Activated naive CD4-positive, alpha-beta T cell treated with anti-CD3 and anti-CD28 coated beads, Interleukin-2, amount 10 ng/mL, durations not matched to agents 7 days and 5 days (primary cell): ENCODE results near the gene ARHGEF4.
"Not testable (repeated sequence)": the region's sequence is repeated elsewhere in the genome, so short reads cannot be mapped to it uniquely, and the experiment has no call there.

Experiments used
- CTCF ChIA-PET: fragments of 350-600 bp; sonication (Branson Sonifier 250); formaldehyde crosslinking; loops from one replicate; lab custom pipeline; 2021; ENCODE audit warnings: antibody characterized with exemption; lab: Charles Lee
- DNase-seq: peaks from one replicate; pipeline ENCODE4 v3.0.0-alpha.2; 2020
- H3K27ac Mint-ChIP-seq: one replicate; pipeline ENCODE4 v1.8.0; 2021; ENCODE audit warnings: mild to moderate bottlenecking, moderate library complexity, mixed read lengths
- H3K27me3 Mint-ChIP-seq: one replicate; pipeline ENCODE4 v1.8.0; 2021; ENCODE audit warnings: mild to moderate bottlenecking, mixed read lengths
- H3K36me3 Mint-ChIP-seq: one replicate; pipeline ENCODE4 v1.8.0; 2021; ENCODE audit warnings: mixed read lengths
- H3K4me1 Mint-ChIP-seq: one replicate; pipeline ENCODE4 v1.8.0; 2021; ENCODE audit warnings: mixed read lengths
- H3K4me3 Mint-ChIP-seq: one replicate; pipeline ENCODE4 v1.8.0; 2021; ENCODE audit warnings: mild to moderate bottlenecking, moderate library complexity, mixed read lengths
- H3K9me3 Mint-ChIP-seq: one replicate; pipeline ENCODE4 v1.8.0; 2021; ENCODE audit warnings: mixed read lengths

Gene ARHGEF4

DNA sequence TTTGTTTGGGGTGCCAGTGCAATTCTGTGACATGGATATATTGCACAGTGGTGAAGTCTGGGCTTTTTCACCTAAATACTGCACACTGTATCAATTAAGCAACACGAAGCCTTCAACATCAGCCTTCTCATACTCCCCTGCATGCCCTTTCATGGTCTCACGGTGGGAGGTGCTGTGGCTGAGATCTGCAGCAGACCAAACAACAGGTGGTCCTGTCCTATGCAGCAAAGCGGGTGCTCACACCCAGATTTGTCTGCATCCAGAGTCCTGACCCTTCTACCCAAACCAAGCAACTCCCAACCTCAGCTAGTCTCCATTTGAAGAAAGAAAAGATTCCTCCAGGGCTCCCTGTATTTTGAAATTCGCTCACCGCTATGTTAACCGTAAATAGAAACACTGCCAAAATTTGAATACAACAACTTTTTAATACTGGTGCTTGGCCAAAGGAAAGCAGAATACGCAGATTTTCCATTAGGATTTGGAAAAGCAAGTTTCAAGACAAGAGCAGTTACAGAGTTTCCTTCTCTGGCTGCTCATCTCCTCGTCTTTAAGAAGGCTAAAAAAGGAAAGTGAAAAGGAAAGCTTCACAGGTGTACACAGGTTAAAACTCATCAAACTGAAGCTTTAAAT, 221.6 kb downstream of the ARHGEF4 start:
- CTCF ChIA-PET, result no interaction called here
- no peak overlapping the region for H3K27ac Mint-ChIP-seq
- H3K36me3 Mint-ChIP-seq, result peaks cover 47% of the 10 kb centered on the region

DNA sequence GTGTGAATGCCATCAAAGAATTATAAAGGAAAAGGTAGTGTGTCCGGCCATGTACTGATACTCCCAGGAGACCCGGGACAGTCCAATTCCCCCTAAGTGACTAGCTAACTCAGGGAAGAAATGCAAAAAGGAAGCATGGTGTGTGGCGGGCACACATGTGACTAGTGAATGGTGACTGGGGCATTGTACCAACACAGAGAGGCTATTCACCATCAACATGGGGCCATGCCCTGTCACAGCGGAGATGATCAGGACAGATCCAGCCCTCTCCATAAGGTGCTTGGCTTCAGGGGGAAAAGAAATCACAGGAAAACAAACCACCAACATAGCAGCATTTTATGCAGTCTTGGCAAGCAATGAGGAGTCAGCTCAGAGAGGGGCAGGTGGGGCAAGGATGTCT, 222.2 kb downstream of the ARHGEF4 start:
- Mint-ChIP-seq H3K4me1 (peaks cover 5% of the 10 kb centered on the region), H3K27me3 (no peaks in the 10 kb centered on the region), H3K4me3 (no peak overlapping the region), H3K9me3 (no peaks in the 10 kb centered on the region), H3K36me3 (peaks cover 48% of the 10 kb centered on the region), H3K27ac (no peak overlapping the region)
- CTCF ChIA-PET, result no interaction called here
- no peak for DNase-seq

More for the DNA sequence above, 221.6 kb downstream of the ARHGEF4 start:
- Mint-ChIP-seq H3K4me3 (no peak overlapping the region), H3K9me3 (no peaks in the 10 kb centered on the region), H3K4me1 (peaks cover 5% of the 10 kb centered on the region), H3K27me3 (no peaks in the 10 kb centered on the region)
- no peak for DNase-seq

DNA sequence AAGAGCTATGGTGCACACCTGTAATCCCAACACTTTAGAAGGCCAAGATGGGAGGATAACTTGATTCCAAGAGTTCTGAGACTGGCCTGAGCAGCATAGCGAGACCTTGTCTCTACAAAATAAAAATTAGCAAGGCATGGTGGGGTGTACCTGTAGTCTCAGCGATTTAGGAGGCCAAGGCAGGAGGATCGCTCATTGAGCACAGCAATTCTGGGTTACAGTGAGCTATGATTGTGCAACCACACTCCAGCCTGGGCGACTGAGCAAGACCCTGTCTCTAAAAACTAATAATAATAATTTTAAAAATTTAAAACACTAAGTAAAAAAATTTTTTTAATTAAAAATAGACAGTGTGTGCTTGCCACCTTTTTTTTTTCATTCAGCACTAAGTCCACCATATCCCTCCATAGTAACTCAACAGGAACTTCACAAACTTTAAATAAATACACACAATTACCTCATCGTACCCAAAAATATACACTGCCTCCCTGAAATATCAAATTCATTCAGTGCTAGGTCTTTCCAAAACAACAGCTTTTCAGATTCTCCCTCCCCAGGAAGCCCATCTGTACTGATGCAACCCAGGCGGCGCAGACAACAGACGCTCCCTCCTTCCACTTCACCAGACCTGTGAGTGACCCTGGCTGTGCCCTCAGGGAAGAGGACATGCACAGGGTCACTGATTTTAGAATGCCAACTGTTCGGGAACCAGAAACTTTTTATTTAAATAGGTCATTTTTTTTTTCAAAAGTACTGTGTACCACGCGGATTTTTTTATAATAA, 227.0 kb downstream of the ARHGEF4 start:
- no peak for DNase-seq
- H3K27ac Mint-ChIP-seq, result no peak overlapping the region
- H3K36me3 Mint-ChIP-seq, result peaks cover 37% of the 10 kb centered on the region
- no peak overlapping the region for H3K4me3 Mint-ChIP-seq
- CTCF ChIA-PET, result no interaction called here
- no peaks in the 10 kb centered on the region for H3K27me3 Mint-ChIP-seq
- H3K9me3 Mint-ChIP-seq, result no peaks in the 10 kb centered on the region
- peaks cover 5% of the 10 kb centered on the region for H3K4me1 Mint-ChIP-seq

DNA sequence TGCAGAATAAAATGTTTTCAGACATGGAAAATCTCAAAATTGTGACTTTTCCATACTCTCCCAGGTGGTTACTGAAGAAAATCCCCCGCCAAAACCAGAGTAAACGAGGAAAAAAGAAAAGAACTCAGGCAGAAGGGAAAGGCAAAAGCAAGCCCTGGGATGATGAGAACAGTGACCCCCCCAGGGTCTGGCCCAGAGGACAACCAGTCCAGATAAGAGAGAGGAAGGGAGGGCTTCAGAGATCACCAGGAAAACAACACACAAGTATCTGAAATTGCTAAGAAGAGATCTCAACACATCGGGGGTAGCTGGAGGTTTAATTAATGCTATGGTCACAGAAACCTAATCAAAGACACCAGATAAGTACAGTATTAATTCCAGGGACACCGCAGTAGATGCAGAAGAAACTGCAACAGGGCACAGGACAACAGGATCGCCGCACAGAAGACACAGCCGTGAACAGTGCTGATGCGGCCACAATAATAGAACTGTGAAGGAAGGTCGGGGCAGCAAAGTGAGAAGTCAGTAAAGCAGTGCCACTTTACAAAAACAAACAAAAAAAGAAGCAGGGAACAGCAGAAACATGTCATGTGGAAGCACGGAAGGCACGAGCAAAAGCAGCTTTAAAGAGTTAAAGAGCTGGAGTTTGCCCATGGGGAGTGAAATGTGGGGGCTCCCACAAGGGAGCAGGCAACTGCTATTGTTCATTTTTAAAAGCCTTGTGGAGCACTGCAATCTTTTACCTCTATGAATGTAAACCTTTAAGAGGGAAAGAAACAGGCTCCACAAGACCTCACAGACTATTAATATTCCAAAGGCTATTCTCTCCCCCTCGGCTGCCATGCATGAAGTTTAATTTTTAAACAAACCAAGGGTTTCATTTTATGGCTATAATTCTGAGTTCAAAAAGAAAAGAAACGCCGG, 228.1 kb downstream of the ARHGEF4 start:
- no peak for DNase-seq
- no peaks in the 10 kb centered on the region for H3K27me3 Mint-ChIP-seq
- H3K9me3 Mint-ChIP-seq, result no peaks in the 10 kb centered on the region
- peaks cover 40% of the 10 kb centered on the region for H3K36me3 Mint-ChIP-seq
- peaks cover 5% of the 10 kb centered on the region for H3K4me1 Mint-ChIP-seq
- CTCF ChIA-PET, result no interaction called here
- no peak overlapping the region for H3K4me3 Mint-ChIP-seq
- peak overlapping the region; percentile 58 for H3K27ac Mint-ChIP-seq

DNA sequence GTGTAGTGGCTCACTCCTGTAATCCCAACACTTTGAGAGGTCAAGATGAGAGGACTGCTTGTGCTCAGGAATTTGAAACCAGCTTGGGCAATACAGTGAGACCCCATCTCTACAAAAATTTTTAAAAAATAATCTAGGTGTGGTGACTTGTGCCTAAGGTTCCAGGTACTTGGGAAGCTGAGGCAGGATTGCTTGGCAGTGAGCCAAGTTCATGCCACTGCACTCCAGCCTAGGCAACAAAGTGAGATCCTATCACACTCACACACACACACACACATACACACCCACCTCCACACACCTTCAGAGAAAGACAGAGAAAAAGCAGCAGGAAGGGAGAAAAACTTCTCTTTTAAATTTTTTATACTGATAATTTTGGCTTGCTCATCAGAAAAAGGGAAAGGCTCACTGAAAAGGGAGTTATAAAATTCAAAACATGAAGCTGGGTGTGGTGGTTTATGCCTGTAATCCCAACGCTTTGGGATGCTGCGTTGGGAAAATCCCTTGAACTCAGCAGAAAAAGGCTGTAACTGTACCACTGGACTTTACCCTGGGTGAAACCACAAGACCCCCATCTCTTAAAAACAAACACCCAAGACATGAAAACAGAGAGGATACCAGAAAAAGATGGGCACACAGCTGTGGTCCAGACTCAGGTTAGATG, 230.9 kb downstream of the ARHGEF4 start:
- Mint-ChIP-seq H3K4me1 (no peaks in the 10 kb centered on the region), H3K27me3 (no peaks in the 10 kb centered on the region), H3K4me3 (no peak overlapping the region), H3K36me3 (peaks cover 44% of the 10 kb centered on the region), H3K27ac (no peak overlapping the region), H3K9me3 (no peaks in the 10 kb centered on the region)
- CTCF ChIA-PET, result no interaction called here
- no peak for DNase-seq

DNA sequence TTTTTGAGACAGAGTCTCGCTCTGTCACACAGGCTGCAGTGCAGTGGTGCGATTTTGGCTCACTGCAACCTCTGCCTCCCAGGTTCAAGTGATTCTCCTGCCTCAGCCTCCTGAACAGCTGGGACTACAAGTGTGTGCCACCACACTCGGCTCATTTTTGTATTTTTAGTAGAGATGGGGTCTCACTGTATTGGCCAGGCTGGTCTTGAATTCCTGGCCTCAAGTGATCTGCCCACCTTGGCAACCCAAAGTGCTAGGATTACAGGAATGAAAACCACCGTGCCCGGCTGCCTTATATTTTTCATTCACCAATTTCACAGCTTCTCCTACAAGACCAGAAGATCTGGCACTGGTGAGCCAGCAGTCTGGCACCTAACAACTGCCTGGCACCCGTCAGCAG, 231.5 kb downstream of the ARHGEF4 start:
- H3K9me3 Mint-ChIP-seq, DNase-seq, H3K27ac Mint-ChIP-seq, H3K4me1 Mint-ChIP-seq, CTCF ChIA-PET, H3K27me3 Mint-ChIP-seq, H3K4me3 Mint-ChIP-seq: not testable (repeated sequence)
- H3K36me3 Mint-ChIP-seq, result peaks cover 44% of the 10 kb centered on the region

DNA sequence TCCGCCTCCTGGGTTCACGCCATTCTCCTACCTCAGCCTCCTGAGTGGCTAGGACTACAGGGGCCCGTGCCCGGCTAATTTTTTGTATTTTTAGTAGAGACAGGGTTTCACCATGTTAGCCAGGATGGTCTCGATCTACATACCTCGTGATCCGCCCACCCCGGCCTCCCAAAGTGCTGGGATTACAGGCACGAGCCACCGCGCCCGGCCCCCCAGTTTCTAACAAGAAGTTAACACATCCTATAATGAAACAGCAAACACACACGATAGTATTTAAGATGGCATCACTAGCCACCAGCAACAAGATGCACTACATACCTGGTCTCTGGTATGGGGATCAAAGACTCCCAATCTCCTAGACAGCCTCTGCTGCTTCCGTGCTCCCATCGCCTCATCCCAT, 238.9 kb downstream of the ARHGEF4 start:
- H3K9me3 Mint-ChIP-seq, DNase-seq, CTCF ChIA-PET, H3K27me3 Mint-ChIP-seq, H3K27ac Mint-ChIP-seq, H3K4me3 Mint-ChIP-seq: not testable (repeated sequence)
- H3K4me1 Mint-ChIP-seq, result peaks cover 17% of the 10 kb centered on the region
- H3K36me3 Mint-ChIP-seq, result peaks cover 52% of the 10 kb centered on the region

DNA sequence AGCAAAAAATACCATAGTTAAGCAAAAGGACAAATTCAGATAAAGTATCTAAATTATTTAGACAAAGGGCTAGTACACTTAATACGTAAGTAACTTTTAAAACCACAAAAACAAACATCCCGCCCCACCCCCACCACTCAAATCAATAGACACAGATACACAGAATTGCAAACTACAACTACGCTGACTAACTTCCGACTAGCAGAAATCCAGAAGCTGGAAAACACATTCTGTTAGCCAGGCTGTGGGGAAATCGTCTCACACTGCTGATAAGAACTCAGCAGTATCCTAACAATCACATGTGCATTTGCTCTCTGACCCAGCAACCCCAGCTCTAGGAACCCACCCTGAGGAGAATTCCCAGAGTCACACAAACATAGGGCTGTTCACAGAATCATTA, 240.0 kb downstream of the ARHGEF4 start:
- H3K36me3 Mint-ChIP-seq, result peaks cover 55% of the 10 kb centered on the region
- no peak for DNase-seq
- peak overlapping the region; percentile 28 for H3K27ac Mint-ChIP-seq
- no peaks in the 10 kb centered on the region for H3K27me3 Mint-ChIP-seq
- CTCF ChIA-PET, result no interaction called here
- no peak overlapping the region for H3K4me3 Mint-ChIP-seq
- H3K4me1 Mint-ChIP-seq, result peaks cover 24% of the 10 kb centered on the region
- H3K9me3 Mint-ChIP-seq, result no peaks in the 10 kb centered on the region

DNA sequence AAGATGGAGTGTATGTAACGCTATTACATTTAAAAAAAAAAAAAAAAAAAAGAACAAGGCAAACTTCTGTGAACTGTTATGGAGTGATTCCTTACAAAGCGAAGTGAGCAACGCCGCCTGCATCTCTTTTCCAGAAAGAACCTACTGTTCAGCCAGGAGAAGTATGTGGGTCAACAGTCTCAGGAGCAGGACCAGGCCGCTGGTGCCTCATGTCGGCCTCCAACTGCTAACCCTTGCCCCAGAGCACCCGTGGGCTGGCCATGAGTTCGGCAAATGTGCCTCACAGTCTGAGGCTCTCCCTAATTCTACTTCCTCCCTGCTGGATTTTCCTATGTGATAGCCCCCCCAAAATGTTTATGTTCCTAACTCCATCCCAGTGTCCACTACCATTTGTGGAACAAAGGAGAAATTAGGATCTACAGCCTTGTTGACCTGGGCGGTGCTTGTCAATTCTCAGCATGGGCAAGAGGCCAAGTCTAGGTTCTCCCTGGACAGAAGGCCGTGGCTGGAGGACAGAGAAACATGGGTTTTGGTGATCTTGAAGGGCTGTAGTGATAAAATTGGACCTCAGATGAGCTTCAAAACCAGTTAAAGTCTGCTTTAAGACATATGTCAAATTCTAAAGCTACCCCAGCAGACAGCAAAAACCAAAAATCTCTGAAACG, 240.6 kb downstream of the ARHGEF4 start:
- peaks cover 24% of the 10 kb centered on the region for H3K4me1 Mint-ChIP-seq
- H3K9me3 Mint-ChIP-seq, result no peaks in the 10 kb centered on the region
- CTCF ChIA-PET, result no interaction called here
- peaks cover 57% of the 10 kb centered on the region for H3K36me3 Mint-ChIP-seq
- no peak overlapping the region for H3K4me3 Mint-ChIP-seq
- no peak overlapping the region for H3K27ac Mint-ChIP-seq
- DNase-seq, result no peak
- H3K27me3 Mint-ChIP-seq, result no peaks in the 10 kb centered on the region

DNA sequence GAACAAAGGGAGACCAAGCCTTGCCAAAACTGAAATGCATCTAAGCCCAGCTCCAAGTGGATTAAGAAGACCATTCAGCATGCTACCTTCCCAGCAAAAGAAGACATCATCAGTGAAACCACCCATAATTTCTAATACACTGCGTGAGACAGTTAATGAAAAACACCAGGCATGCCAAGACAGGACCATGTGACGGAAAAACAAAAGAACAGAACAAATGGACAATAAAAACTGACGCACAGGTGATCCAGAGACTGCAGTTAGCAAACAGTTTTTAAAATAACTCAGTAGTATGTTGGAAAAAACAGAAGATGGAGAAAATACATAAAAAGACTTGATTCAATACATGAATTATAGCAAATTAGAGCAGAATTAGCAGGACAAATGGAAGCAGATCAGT, 241.3 kb downstream of the ARHGEF4 start:
- Mint-ChIP-seq H3K36me3 (peaks cover 60% of the 10 kb centered on the region), H3K27ac (peak overlapping the region; percentile 17), H3K27me3 (no peaks in the 10 kb centered on the region), H3K9me3 (no peaks in the 10 kb centered on the region), H3K4me1 (peaks cover 24% of the 10 kb centered on the region), H3K4me3 (no peak overlapping the region)
- DNase-seq, result no peak
- CTCF ChIA-PET, result no interaction called here

DNA sequence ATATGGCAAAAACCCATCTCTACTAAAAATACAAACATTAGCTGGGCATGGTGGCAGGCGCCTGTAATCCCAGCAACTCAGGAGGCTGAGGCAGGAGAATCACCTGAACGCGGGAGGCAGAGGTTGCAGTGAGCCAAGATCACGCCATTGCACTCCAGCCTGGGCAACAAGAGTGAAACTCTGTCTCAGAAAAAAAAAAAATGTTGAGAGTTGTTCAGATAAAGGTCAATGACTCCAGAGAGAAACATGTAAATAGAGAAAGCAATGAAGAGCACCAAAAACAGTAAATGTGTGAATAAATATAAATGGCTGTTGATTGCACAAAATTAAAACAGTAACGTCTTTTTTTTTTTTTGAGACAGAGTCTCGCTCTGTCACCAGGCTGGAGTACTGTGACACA, 243.2 kb downstream of the ARHGEF4 start:
- H3K27me3 Mint-ChIP-seq, H3K9me3 Mint-ChIP-seq, CTCF ChIA-PET, H3K4me3 Mint-ChIP-seq, DNase-seq: not testable (repeated sequence)
- Mint-ChIP-seq H3K27ac (peak overlapping the region; percentile 80), H3K4me1 (peaks cover 27% of the 10 kb centered on the region), H3K36me3 (peaks cover 54% of the 10 kb centered on the region)

DNA sequence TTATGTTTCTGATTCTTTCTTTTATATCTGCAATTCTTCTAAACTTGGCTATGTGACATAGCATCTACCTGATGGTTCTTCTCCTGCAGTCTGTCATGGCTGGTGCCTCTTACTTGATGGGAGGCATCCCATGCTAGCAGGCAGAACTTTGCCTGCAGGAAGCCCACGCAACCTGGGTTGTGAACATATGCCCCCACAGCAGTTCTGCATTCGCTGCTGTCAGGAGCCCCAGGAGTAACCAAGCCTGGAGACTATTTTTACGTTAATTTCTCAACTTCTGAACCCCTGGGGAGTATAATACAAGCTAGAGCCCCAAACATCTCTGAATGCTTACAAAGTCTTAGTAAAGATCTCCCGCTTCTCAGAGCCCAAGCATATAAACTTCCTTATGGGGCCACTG, 244.5 kb downstream of the ARHGEF4 start:
- Mint-ChIP-seq H3K27me3 (no peaks in the 10 kb centered on the region), H3K36me3 (peaks cover 56% of the 10 kb centered on the region), H3K4me1 (peaks cover 34% of the 10 kb centered on the region), H3K9me3 (no peaks in the 10 kb centered on the region), H3K27ac (no peak overlapping the region), H3K4me3 (no peak overlapping the region)
- CTCF ChIA-PET, result no interaction called here
- no peak for DNase-seq

DNA sequence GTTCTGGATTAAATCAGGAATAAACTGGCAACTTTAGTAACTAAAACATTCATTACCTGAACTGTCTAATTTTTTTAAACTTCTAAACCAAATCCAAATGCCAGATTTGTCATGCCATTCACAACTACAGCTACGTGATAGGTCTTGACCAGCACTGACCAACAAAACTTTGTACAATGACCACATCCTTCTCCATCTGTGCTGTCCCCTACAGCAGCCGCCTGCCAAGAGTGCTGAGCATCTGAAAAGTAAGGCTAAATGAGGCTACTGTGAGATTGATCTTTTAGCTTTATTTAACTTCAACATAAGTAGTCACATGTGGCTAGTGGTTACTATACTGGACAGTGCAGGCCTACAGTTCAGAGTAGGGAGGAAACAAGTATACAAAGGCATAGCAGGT, 248.9 kb downstream of the ARHGEF4 start:
- CTCF ChIA-PET, result no interaction called here
- Mint-ChIP-seq H3K4me3 (no peak overlapping the region), H3K9me3 (no peaks in the 10 kb centered on the region), H3K27ac (no peak overlapping the region), H3K36me3 (peaks cover 59% of the 10 kb centered on the region), H3K27me3 (no peaks in the 10 kb centered on the region), H3K4me1 (peaks cover 24% of the 10 kb centered on the region)
- DNase-seq, result no peak
